Peyer's patch (tissue), 4 donors: ENCODE results near the gene AMZ1.

ENCODE experiments used
- CTCF ChIP-seq, 6 experiments: fragments of 450-650 bp in 4 of 6; fragments of 200-600 bp in 2 of 6; sonication (generic) in 1 of 6; IDR thresholded peaks; one replicate each; pipeline ENCODE4 v1.5.1; 2017 to 2019; ENCODE audit warnings: antibody characterized with exemption in 6 of 6, mild to moderate bottlenecking in 3 of 6, moderate library complexity in 1 of 6
- POLR2A ChIP-seq, 2 donors: fragments of 450-650 bp; IDR thresholded peaks; one replicate each; pipeline ENCODE4 v1.5.1; 2017; ENCODE audit warnings: antibody characterized with exemption in 2 of 2, mild to moderate bottlenecking in 2 of 2, moderate library complexity in 2 of 2

- TF ChIP-seq CTCF (IDR thresholded peaks at IDR 0.05) (no peak), POLR2A (IDR thresholded peaks at IDR 0.05) (no peak)
Measured at GRCh38 chr7:2713370-2713769, 25.4 kb downstream of the AMZ1 start.
